Fibroblast of the aortic adventitia (primary cell): ENCODE data around the gene PPP1R14B. TPM values are rescaled to one million over a fixed set of nuclear protein-coding genes. Genes with fewer than 3 reads are reported as not detected.

ENCODE experiments used
- DNase-seq: peaks from one replicate; pipeline ENCODE4 v3.0.0-alpha.2; 2010; ENCODE audit warnings: low read depth
- H3K4me3 ChIP-seq: 2 replicates; pipeline ENCODE4 v1.5.1; 2011; ENCODE audit warnings: low read depth, mild to moderate bottlenecking, control low read depth, low read length, moderate library complexity
- CTCF ChIP-seq: IDR thresholded peaks from 2 replicates; pipeline ENCODE4 v1.5.1; 2011; ENCODE audit warnings: mild to moderate bottlenecking, low read length, control low read depth, inconsistent platforms; ENCODE audit not compliant: insufficient read depth
- total RNA-seq: library from RNA; depleted of rRNA; stranded (reverse); fragments of >200 nt; gene quantifications from 2 replicates; pipeline ENCODE4 v1.2.3, GENCODE V29; 2012; ENCODE audit warnings: low replicate concordance

The PPP1R14B gene
- total RNA-seq, 1 donor: 264 TPM

GRCh38 chr11:64218628-64219353 is 28.0 kb downstream of the PPP1R14B start:
- no peak overlapping the region for H3K4me3 ChIP-seq
- DNase-seq: no peak
- TF ChIP-seq CTCF: no peak

- H3K4me3 ChIP-seq: no peak overlapping the region
- no peak for DNase-seq
- no peak for TF ChIP-seq CTCF
Observed at GRCh38 chr11:64216879-64217278, 29.9 kb downstream of the PPP1R14B start.

GRCh38 chr11:64211181-64211872 is 35.4 kb downstream of the PPP1R14B start:
- no peak overlapping the region for H3K4me3 ChIP-seq
- no peak for TF ChIP-seq CTCF
- DNase-seq: no peak

GRCh38 chr11:64210301-64211020 is 36.3 kb downstream of the PPP1R14B start:
- no peak for DNase-seq
- no peak for TF ChIP-seq CTCF
- H3K4me3 ChIP-seq: no peak overlapping the region

GRCh38 chr11:64209563-64209843 is 37.2 kb downstream of the PPP1R14B start:
- H3K4me3 ChIP-seq: no peak overlapping the region
- no peak for TF ChIP-seq CTCF
- DNase-seq: no peak

- no peak overlapping the region for H3K4me3 ChIP-seq
- no peak for TF ChIP-seq CTCF
- no peak for DNase-seq
Observed at GRCh38 chr11:64208796-64209562, 37.8 kb downstream of the PPP1R14B start.
